ENCODE measurements around the gene MALSU1. TPM values are rescaled to one million over a fixed set of nuclear protein-coding genes. Genes with fewer than 3 reads are reported as not detected.

The MALSU1 gene
- total RNA-seq (ENCODE audit: unreplicated experiment): 46.3 TPM
- long read RNA-seq, transcript MALSU1-202 (4 exons, 3,044 nt): major isoform, 28 of 28 reads
- long read RNA-seq, partial matches to known transcripts: 0 of 28 reads
- long read RNA-seq, other reads (novel, unspliced or antisense): 0 of 28 reads

DNA sequence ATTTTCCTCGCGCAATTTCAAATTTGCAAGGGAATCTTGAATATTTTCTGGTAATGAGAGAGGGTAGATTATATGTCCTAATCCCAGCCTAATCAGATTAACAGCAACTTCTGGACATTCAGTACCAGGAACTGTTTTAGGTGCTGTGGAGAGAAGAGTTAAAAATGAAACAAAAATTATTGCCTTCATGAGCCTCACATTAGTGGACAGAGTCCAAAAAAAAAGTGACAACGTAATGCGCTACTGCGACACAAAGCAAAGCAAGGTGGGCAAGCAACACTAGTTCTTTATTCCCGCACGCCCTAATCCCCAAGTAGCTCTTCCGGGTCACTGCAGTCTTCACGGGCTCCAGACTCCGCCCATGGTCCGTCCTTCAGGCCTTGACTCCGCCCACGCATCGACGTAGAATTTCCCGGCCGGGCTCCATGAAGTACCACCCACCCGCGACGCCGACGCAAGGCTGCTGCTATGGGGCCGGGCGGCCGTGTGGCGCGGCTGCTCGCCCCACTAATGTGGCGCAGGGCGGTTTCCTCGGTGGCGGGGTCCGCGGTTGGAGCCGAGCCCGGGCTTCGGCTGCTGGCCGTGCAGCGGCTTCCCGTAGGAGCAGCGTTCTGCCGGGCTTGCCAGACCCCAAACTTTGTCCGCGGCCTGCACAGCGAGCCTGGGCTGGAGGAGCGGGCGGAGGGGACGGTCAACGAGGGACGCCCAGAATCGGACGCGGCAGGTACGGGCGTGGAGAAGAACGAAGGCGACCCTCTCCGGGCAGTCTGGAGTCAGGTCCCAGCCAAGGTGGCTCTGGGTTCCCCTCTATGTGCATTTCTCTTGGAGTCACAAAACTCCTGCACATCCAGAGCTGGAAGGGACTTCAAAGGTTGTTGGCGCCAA, at the start of gene MALSU1:
Gene MALSU1 (plus strand): TSS at position 455 of the 885 bp plus-strand sequence. CDS start 14 bp downstream, at position 469.
- H3K4me1 Mint-ChIP-seq (ENCODE audit: low read depth, unreplicated experiment): peaks cover 7% of the 10 kb centered on the region
- H3K27ac Mint-ChIP-seq (ENCODE audit: unreplicated experiment): peak within 1 kb of the TSS; percentile 86
- H3K27me3 Mint-ChIP-seq (ENCODE audit: unreplicated experiment): peaks cover 6% of the 10 kb centered on the region
- peaks cover 6% of the 10 kb centered on the region for H3K9me3 Mint-ChIP-seq (ENCODE audit: unreplicated experiment)
- DNase-seq: peak; percentile 97
- H3K4me3 Mint-ChIP-seq (ENCODE audit: unreplicated experiment): peak within 1 kb of the TSS; percentile 92
- H3K36me3 Mint-ChIP-seq (ENCODE audit: unreplicated experiment): peaks cover 5% of the 10 kb centered on the region
- TF ChIP-seq, protein P1, sequence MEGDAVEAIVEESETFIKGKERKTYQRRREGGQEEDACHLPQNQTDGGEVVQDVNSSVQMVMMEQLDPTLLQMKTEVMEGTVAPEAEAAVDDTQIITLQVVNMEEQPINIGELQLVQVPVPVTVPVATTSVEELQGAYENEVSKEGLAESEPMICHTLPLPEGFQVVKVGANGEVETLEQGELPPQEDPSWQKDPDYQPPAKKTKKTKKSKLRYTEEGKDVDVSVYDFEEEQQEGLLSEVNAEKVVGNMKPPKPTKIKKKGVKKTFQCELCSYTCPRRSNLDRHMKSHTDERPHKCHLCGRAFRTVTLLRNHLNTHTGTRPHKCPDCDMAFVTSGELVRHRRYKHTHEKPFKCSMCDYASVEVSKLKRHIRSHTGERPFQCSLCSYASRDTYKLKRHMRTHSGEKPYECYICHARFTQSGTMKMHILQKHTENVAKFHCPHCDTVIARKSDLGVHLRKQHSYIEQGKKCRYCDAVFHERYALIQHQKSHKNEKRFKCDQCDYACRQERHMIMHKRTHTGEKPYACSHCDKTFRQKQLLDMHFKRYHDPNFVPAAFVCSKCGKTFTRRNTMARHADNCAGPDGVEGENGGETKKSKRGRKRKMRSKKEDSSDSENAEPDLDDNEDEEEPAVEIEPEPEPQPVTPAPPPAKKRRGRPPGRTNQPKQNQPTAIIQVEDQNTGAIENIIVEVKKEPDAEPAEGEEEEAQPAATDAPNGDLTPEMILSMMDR (IDR thresholded peaks at IDR 0.05; ENCODE audit: partially characterized antibody, unreplicated experiment): no peak

DNA sequence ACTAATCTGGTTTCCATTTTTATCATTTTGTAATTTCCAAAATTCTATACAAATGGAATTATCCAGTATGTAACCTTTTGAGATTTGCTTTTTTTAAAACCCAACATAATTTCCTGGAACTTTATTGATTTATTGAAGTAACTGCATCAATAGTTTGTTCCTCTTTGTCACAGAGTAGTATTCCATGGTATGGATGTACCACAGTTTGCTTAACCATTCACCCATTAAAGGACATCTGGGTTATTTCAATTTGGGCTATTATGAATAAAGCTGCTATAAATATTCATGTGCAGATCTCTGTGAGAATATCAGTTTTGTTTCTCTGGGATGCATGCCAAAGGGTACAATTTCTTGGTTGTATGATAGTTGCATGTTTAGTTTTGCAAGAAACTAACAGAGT, 49.7 kb upstream of the MALSU1 start:
- H3K27me3 Mint-ChIP-seq (ENCODE audit: unreplicated experiment): peaks cover 8% of the 10 kb centered on the region
- H3K4me1 Mint-ChIP-seq (ENCODE audit: low read depth, unreplicated experiment): peaks cover 2% of the 10 kb centered on the region
- H3K9me3 Mint-ChIP-seq (ENCODE audit: unreplicated experiment): peaks cover 2% of the 10 kb centered on the region

DNA sequence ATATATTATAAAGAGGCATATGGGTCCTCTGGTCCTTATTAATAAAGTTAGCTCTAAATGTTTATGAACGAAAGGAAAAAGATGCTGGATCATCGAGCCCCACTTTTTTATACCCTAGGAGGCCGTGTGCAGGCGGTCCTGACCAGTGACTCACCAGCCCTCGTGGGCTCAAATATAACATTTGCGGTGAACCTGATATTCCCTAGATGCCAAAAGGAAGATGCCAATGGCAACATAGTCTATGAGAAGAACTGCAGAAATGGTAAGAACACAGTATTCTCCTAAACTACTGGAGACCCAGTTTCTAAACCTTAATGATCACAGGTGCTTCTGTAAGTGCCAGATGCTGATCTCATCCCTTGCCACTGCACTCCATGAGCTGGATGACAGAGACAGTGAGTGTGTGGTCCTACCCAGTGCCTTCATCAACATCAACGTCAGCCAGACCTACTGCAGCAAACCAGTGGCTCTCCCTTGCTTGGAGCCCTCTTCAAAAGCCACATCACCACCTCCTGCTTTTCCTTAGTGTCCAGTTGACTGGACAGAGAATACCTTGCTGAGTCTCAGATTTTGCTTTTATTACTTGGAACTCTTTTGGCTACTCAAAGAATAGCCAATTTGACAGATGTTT, 45.0 kb upstream of the MALSU1 start:
- Mint-ChIP-seq H3K36me3 (ENCODE audit: unreplicated experiment) (peaks cover 12% of the 10 kb centered on the region), H3K27ac (ENCODE audit: unreplicated experiment) (no peak overlapping the region), H3K9me3 (ENCODE audit: unreplicated experiment) (no peaks in the 10 kb centered on the region), H3K4me3 (ENCODE audit: unreplicated experiment) (no peak overlapping the region), H3K4me1 (ENCODE audit: low read depth, unreplicated experiment) (no peaks in the 10 kb centered on the region), H3K27me3 (ENCODE audit: unreplicated experiment) (no peaks in the 10 kb centered on the region)
- TF ChIP-seq, protein P1 (IDR thresholded peaks at IDR 0.05; ENCODE audit: partially characterized antibody, unreplicated experiment): no peak
- DNase-seq: no peak

More for the DNA sequence above, 49.7 kb upstream of the MALSU1 start:
- Mint-ChIP-seq H3K36me3 (ENCODE audit: unreplicated experiment) (peaks cover 13% of the 10 kb centered on the region), H3K27ac (ENCODE audit: unreplicated experiment) (no peak overlapping the region), H3K4me3 (ENCODE audit: unreplicated experiment) (no peak overlapping the region)
- TF ChIP-seq, protein P1 (IDR thresholded peaks at IDR 0.05; ENCODE audit: partially characterized antibody, unreplicated experiment): no peak
- DNase-seq: no peak

DNA sequence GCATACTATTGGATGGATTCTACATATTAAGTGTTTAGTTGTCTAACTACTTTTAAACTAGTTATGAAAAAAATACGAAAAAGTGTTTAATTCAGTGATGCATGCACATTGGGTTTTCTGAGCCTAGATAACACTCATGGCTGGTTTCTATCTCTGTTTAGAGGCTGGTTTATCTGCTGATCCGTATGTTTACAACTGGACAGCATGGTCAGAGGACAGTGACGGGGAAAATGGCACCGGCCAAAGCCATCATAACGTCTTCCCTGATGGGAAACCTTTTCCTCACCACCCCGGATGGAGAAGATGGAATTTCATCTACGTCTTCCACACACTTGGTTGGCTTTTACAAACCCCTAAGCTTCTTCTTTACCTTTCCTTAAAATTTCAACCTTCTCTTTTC, 42.4 kb upstream of the MALSU1 start:
- no peak overlapping the region for H3K27ac Mint-ChIP-seq (ENCODE audit: unreplicated experiment)
- H3K27me3 Mint-ChIP-seq (ENCODE audit: unreplicated experiment): no peaks in the 10 kb centered on the region
- H3K9me3 Mint-ChIP-seq (ENCODE audit: unreplicated experiment): no peaks in the 10 kb centered on the region
- TF ChIP-seq, protein P1 (IDR thresholded peaks at IDR 0.05; ENCODE audit: partially characterized antibody, unreplicated experiment): no peak
- no peaks in the 10 kb centered on the region for H3K4me1 Mint-ChIP-seq (ENCODE audit: low read depth, unreplicated experiment)
- DNase-seq: no peak
- H3K36me3 Mint-ChIP-seq (ENCODE audit: unreplicated experiment): no peaks in the 10 kb centered on the region
- H3K4me3 Mint-ChIP-seq (ENCODE audit: unreplicated experiment): no peak overlapping the region

Measured in glutamatergic neuron (in vitro differentiated cells).